Measurements from ENCODE around the gene PIK3R5.

The PIK3R5 gene

GRCh38 chr17:8846768-8847211, 118.7 kb downstream of the PIK3R5 start:
- H3K9me3 Mint-ChIP-seq, result no peaks in the 10 kb centered on the region
- no peak overlapping the region for H3K27ac Mint-ChIP-seq
- peaks cover 4% of the 10 kb centered on the region for H3K4me1 Mint-ChIP-seq (ENCODE audit: low read depth)
- no peaks in the 10 kb centered on the region for H3K36me3 Mint-ChIP-seq (ENCODE audit: low read depth)
- H3K27me3 Mint-ChIP-seq, result no peaks in the 10 kb centered on the region
- H3K4me3 Mint-ChIP-seq, result no peak overlapping the region

DNA sequence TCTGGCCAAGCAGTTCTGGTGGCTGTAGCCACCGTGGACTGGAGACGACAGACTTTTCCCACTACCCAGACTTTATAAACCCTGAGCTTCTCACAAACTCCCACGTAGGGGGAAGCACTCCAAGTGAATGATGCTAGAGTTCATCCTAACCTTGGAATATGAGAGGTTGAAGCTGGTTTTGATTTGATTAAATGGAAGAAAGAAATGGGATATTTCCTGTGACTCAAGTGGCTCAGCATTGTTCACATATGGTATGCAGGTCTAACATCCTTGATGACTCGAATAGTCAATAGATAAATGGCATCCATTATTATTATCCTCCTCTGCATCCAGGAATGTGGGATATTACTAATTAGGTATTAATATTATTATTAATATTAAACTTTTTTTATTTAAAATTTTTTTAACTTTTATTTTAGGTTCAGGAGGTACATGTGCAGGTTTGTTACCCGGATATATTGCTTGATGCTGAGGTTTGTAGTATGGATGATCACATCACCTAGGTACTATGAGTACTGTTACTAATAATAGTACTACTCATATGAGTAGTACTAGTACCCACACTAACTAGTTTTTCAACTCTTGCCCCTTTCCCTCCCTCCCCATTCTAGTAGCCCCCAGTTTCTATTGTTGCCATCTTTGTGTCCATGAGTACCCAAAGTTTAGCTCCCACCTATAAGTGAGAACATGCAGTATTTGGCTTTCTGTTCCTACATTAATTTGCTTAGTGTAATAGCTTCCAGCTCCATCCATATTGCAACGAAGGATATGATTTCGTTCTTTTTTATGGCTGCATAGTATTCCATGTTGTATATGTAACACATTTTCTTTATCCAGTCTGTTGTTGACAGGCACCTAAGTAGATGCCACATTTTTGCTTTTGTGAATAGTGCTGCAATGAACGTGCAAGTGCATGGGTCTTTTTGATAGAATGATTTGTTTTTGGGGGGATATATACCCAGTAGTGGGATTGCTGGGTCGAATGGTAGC, 121.0 kb downstream of the PIK3R5 start:
- H3K9me3 Mint-ChIP-seq, result no peaks in the 10 kb centered on the region
- no peaks in the 10 kb centered on the region for H3K36me3 Mint-ChIP-seq (ENCODE audit: low read depth)
- no peaks in the 10 kb centered on the region for H3K27me3 Mint-ChIP-seq
- H3K27ac Mint-ChIP-seq, result no peak overlapping the region
- H3K4me3 Mint-ChIP-seq, result no peak overlapping the region
- H3K4me1 Mint-ChIP-seq (ENCODE audit: low read depth), result peaks cover 4% of the 10 kb centered on the region

- H3K4me3 Mint-ChIP-seq, result no peak overlapping the region
- H3K9me3 Mint-ChIP-seq, result no peaks in the 10 kb centered on the region
- H3K27ac Mint-ChIP-seq, result no peak overlapping the region
- no peaks in the 10 kb centered on the region for H3K36me3 Mint-ChIP-seq (ENCODE audit: low read depth)
- H3K27me3 Mint-ChIP-seq, result no peaks in the 10 kb centered on the region
- peaks cover 4% of the 10 kb centered on the region for H3K4me1 Mint-ChIP-seq (ENCODE audit: low read depth)
These were observed 122.2 kb downstream of the PIK3R5 start for GRCh38 chr17:8843344-8843743.

GRCh38 chr17:8841844-8842243, 123.7 kb downstream of the PIK3R5 start:
- Mint-ChIP-seq H3K27me3 (no peaks in the 10 kb centered on the region), H3K36me3 (ENCODE audit: low read depth) (no peaks in the 10 kb centered on the region), H3K27ac (no peak overlapping the region), H3K4me3 (no peak overlapping the region), H3K9me3 (no peaks in the 10 kb centered on the region), H3K4me1 (ENCODE audit: low read depth) (peaks cover 4% of the 10 kb centered on the region)

DNA sequence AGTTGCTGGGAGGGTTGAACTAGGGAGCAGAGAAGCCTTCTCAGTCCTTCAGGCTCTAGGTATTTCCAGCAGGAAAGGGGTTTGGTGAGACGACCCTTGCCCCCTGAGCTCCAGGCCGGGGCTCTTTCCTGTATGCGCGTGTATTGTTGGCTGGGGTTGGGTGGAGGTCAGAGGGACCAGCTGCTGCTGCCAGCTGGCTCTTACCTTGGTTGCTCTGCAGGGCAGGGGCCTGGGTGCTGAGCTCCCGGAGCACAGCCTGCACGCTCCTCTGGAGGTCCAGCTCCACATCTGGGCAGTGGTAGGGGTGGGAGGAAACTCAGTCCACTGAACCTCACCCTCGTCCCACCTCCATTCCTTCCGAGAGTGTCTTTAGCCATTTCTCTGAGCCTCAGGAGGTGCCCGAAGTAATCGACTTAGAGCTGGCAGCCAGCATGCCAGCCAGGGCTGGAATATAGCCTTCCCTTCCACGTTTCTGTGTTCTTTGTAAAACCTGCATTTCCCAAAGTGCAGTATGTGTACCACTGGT, 126.0 kb downstream of the PIK3R5 start:
- no peaks in the 10 kb centered on the region for H3K9me3 Mint-ChIP-seq
- peaks cover 4% of the 10 kb centered on the region for H3K4me1 Mint-ChIP-seq (ENCODE audit: low read depth)
- no peak overlapping the region for H3K4me3 Mint-ChIP-seq
- no peaks in the 10 kb centered on the region for H3K36me3 Mint-ChIP-seq (ENCODE audit: low read depth)
- H3K27ac Mint-ChIP-seq, result no peak overlapping the region
- no peaks in the 10 kb centered on the region for H3K27me3 Mint-ChIP-seq

- no peaks in the 10 kb centered on the region for H3K27me3 Mint-ChIP-seq
- no peak overlapping the region for H3K4me3 Mint-ChIP-seq
- H3K27ac Mint-ChIP-seq, result no peak overlapping the region
- H3K9me3 Mint-ChIP-seq, result no peaks in the 10 kb centered on the region
- H3K4me1 Mint-ChIP-seq (ENCODE audit: low read depth), result peaks cover 4% of the 10 kb centered on the region
- H3K36me3 Mint-ChIP-seq (ENCODE audit: low read depth), result no peaks in the 10 kb centered on the region
These were observed 126.9 kb downstream of the PIK3R5 start for GRCh38 chr17:8838551-8839095.

- H3K4me1 Mint-ChIP-seq (ENCODE audit: low read depth), result no peaks in the 10 kb centered on the region
- no peak overlapping the region for H3K4me3 Mint-ChIP-seq
- no peaks in the 10 kb centered on the region for H3K27me3 Mint-ChIP-seq
- H3K27ac Mint-ChIP-seq, result no peak overlapping the region
- no peaks in the 10 kb centered on the region for H3K36me3 Mint-ChIP-seq (ENCODE audit: low read depth)
- H3K9me3 Mint-ChIP-seq, result no peaks in the 10 kb centered on the region
These were observed 127.9 kb downstream of the PIK3R5 start for GRCh38 chr17:8837563-8838075.

DNA sequence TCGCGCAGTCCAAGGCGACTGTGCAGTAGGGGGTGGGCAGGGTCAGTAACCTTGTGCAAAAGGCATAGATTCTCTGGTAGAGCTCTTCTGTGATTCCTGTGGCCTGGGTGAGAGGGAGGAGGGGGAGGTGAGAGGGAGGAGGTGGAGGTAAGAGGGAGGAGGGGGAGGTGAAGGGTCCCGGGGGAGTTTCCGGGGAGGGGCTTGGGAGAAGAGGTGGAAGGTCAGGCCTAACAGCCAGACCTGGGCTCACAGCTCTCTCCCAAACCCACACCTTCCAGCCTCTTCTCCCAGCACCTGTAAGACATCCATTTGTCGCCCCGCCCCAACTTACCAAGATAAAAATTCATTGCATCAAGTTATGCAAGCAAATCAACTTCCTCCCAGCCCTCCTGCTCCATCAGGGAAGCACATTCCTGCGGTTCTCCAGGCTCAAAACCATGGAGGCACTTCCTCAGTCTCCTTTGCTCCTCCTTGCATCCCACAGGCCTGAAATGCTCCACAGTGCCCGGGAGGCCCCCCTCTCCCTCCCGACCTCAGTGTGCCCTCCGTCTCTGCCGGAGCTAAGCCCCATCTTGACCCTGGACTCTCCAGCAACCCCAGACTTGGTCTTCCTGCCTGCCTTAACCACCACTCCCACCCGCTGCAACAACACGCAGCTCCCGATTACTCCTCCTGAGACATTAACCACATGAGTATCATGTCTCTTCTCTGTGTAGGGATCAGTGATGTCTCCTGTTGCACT, 128.5 kb downstream of the PIK3R5 start:
- Mint-ChIP-seq H3K36me3 (ENCODE audit: low read depth) (no peaks in the 10 kb centered on the region), H3K9me3 (no peaks in the 10 kb centered on the region), H3K27ac (no peak overlapping the region), H3K4me1 (ENCODE audit: low read depth) (no peaks in the 10 kb centered on the region), H3K4me3 (no peak overlapping the region), H3K27me3 (no peaks in the 10 kb centered on the region)

- no peak overlapping the region for H3K4me3 Mint-ChIP-seq
- no peaks in the 10 kb centered on the region for H3K27me3 Mint-ChIP-seq
- no peaks in the 10 kb centered on the region for H3K9me3 Mint-ChIP-seq
- no peak overlapping the region for H3K27ac Mint-ChIP-seq
- no peaks in the 10 kb centered on the region for H3K4me1 Mint-ChIP-seq (ENCODE audit: low read depth)
- no peaks in the 10 kb centered on the region for H3K36me3 Mint-ChIP-seq (ENCODE audit: low read depth)
These were observed 129.7 kb downstream of the PIK3R5 start for GRCh38 chr17:8835631-8836364.

DNA sequence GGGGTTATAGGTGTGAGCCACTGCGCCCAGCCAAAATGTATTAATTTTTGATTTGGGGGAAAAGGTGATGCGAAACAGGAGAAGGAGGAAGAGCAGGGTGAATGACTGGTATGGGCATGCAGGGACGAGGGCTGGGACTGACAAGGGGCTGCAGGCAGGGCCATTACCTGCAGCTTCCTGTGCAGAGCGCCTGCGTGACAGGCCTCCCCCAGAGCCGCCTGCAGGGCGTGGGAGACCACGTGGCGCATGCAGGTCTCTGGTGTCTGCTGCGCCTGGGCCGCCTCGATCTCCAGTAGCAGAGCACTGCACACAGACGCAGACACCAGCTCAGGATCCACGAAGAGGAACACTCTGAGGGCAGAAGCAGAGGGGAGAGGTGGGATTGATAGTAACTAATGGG, 130.4 kb downstream of the PIK3R5 start:
- Mint-ChIP-seq H3K27ac (no peak overlapping the region), H3K27me3 (no peaks in the 10 kb centered on the region), H3K9me3 (no peaks in the 10 kb centered on the region), H3K36me3 (ENCODE audit: low read depth) (no peaks in the 10 kb centered on the region), H3K4me1 (ENCODE audit: low read depth) (no peaks in the 10 kb centered on the region), H3K4me3 (no peak overlapping the region)

DNA sequence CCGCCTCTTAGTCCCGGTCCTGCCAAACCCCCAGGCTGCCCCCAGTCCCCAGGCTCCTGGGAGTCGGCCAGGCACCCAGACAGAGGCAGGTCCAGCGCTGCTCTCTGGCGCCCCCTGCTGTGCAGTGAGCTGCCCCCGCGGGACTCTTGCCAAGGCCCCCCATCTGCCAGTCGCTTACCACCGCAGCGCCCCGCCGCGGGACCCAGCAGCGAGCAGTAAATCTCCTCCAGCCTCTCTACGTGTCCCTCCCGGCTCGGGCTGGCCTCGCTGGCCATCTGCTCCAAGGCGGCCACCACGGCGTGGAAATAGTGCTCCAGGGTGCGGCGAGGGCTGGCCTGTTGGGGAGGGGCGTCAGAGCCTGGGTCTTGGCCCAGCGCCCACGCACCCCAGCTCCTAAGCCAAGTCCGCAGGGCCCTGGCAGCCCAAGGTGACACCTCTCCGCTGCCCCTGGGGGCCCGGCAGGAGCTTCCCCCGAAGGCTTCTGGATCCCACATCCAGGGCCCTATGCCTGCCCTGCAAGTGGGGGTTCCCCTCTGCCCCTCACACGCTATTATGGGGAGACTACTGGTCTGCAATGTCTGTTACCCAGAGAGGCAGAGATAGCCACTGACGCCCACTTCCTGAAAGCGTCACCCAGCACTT, 132.7 kb downstream of the PIK3R5 start:
- Mint-ChIP-seq H3K9me3 (no peaks in the 10 kb centered on the region), H3K27me3 (no peaks in the 10 kb centered on the region), H3K4me1 (ENCODE audit: low read depth) (no peaks in the 10 kb centered on the region), H3K4me3 (no peak overlapping the region), H3K36me3 (ENCODE audit: low read depth) (no peaks in the 10 kb centered on the region), H3K27ac (no peak overlapping the region)

DNA sequence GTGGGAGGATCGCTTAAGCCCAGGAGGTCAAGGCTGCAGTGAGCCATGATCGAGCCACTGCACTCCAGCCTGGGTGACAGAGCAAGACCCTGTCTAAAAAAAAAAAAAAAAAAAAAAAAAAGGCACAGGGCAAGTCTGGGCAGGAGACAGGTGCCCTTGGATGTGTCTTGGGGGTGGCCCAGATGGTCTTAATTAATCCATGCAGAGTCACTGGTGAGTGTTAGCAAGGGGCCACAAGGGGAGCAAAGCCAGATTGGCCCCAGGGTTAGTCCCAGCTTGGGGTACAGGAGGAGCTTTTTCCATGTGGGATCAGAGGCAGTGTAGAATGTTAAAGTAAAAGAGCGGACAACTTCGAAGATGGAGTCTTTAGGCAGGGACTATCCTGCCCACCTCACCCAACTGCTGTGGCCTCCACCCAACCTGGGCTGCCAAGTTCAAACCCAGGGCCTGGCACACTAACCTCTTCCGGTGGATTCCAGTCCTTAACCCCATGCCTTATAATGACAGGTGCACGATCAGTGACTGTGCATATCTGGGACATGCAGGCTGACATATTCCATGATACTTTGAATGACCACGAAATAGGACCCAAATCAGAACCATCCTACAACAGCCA, 134.2 kb downstream of the PIK3R5 start:
- H3K36me3 Mint-ChIP-seq (ENCODE audit: low read depth), result no peaks in the 10 kb centered on the region
- H3K27me3 Mint-ChIP-seq, result no peaks in the 10 kb centered on the region
- H3K4me3 Mint-ChIP-seq, result no peak overlapping the region
- H3K9me3 Mint-ChIP-seq, result no peaks in the 10 kb centered on the region
- H3K27ac Mint-ChIP-seq, result no peak overlapping the region
- H3K4me1 Mint-ChIP-seq (ENCODE audit: low read depth), result no peaks in the 10 kb centered on the region

DNA sequence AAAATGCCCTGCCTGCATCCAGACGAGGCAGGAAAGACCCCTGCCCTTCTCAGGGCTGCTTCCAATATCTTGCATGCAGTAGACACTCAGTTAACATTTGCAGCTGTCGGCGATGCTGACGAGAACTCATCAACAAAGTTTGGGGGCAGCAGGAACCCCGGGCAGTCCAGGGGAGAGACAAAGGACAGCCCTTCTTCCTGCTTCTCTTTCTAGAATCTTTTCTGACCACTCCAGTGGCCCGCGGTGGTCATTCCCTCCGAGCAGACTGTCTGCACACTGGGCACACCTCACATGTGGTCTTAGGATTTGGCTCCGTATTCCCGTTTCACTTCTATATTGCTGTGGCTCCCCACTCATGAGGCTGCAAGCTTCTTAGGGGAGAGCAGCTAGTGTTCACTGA, 135.4 kb downstream of the PIK3R5 start:
- peaks cover 3% of the 10 kb centered on the region for H3K9me3 Mint-ChIP-seq
- no peak overlapping the region for H3K4me3 Mint-ChIP-seq
- H3K4me1 Mint-ChIP-seq (ENCODE audit: low read depth), result no peaks in the 10 kb centered on the region
- no peak overlapping the region for H3K27ac Mint-ChIP-seq
- no peaks in the 10 kb centered on the region for H3K36me3 Mint-ChIP-seq (ENCODE audit: low read depth)
- H3K27me3 Mint-ChIP-seq, result no peaks in the 10 kb centered on the region
